Activated CD8-positive, alpha-beta memory T cell treated with anti-CD3 and anti-CD28 coated beads, Interleukin-2, amount 50 U/mL, for 1 hour (primary cell): ENCODE data around the gene TPO.

Experiments
- DNase-seq: peaks from one replicate; pipeline ENCODE4 v3.0.0-alpha.2; 2020; ENCODE audit errors: extremely low read depth

TPO gene

DNA sequence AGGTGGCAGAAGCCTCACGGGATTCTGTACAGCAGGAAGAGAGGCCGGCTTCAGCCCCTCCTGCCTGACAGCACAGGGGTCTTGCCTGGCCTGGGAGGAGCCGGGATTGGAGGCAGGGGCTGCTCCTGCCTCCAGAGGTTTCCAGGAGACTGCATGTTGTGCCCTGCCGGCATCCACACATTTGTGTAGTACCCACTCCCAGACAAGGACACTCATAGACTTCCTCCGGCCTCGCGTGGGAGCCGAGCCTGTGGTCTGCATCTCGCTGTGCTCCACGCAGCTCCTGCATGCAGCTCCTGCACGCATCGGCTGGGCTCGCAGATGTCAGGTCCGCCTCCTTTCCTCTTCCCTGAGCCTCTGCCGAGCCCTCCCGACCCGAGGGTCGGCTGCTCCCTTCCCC is 34.7 kb downstream of the TPO start:
- no peak for DNase-seq

DNA sequence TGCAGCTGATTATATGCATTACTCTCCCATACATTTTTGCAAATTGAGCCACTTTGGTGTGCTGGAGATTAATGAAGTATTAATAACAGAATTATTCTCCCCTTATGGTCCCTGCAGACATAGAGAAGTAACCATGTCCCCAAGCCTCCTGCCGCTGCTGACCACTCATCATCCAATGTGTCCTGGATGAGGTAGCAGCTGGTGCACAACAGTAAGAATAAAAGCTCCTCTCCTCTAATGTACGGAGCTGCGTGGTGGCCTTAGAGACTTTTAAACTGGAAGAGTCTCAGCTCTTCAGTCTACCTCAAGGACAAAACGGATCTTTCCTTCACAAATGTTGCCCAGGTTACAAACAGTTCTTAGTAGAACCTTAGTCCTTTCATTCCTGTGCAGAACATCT is 37.7 kb downstream of the TPO start:
- no peak for DNase-seq

DNA sequence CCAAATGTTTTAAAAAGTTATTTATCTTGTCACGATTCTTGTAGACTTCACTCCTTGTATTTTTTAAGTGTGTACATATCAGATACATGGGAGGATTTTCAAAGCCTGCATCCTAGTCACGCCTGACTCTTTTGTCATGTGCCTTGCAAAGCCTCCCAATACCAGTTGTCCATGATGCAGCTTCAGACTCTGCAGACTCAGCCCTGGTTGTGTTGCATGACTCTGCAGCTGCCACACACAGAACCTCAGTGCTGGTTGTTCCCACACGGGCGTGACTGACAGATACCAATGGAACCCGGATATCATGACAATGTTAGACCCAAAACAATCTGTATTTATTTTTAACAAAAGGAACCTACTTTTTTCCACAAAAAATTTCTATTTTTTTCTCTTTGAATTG is 38.2 kb downstream of the TPO start:
- no peak for DNase-seq

DNA sequence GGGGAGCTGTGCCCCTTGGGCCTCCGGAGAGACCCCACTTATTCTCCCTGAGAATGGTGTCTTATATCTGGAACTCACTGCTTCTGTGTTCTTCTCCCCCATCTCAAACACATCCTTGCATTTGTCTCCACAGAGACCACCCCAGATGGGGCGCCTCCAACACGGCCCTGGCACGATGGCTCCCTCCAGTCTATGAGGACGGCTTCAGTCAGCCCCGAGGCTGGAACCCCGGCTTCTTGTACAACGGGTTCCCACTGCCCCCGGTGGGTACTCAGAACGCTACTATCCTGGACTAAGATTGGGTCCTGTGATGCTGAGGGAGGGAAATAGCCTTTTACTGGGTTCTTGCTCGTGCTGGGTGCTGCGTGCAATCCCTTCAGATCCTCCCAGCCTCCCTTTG is 40.3 kb downstream of the TPO start:
- DNase-seq = no peak

- no peak for DNase-seq
These were observed 41.1 kb downstream of the TPO start for GRCh38 chr2:1454346-1454745.

GRCh38 chr2:1455466-1455865 is 42.2 kb downstream of the TPO start:
- DNase-seq = no peak

- DNase-seq = no peak
These were observed 45.2 kb downstream of the TPO start for GRCh38 chr2:1458432-1458831.

- DNase-seq = no peak
These were observed 46.5 kb downstream of the TPO start for GRCh38 chr2:1459727-1460126.

DNA sequence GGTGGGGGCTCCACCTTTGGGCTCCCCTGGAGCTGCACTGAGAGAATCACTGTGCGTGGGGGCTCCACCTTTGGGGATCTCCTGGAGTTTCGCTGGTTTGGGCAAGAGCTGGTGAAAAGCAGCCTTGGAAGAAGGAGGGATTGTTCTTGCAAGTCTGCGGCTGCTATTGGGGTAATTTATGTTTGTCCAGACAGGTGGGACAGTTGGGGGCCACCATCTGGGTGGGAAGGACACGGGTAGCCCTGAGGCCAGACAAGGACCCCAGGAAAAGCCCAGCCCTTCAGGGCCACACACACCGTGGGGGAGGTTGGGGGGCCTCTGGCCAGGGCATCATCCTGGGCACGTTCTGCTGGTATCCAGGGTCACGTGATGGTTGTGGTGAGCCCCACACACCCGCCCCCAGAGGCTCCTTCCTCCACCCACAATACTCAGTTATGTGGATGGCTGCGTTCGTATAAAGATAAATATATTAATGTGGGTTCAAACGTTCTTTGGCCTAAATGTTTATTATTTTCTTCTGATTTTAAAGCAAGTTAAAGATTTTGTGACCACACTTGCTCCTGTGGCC is 47.7 kb downstream of the TPO start:
- no peak for DNase-seq

GRCh38 chr2:1461507-1462390 is 48.5 kb downstream of the TPO start:
- DNase-seq = no peak

- DNase-seq = no peak
These were observed 49.7 kb downstream of the TPO start for GRCh38 chr2:1462994-1463393.

DNA sequence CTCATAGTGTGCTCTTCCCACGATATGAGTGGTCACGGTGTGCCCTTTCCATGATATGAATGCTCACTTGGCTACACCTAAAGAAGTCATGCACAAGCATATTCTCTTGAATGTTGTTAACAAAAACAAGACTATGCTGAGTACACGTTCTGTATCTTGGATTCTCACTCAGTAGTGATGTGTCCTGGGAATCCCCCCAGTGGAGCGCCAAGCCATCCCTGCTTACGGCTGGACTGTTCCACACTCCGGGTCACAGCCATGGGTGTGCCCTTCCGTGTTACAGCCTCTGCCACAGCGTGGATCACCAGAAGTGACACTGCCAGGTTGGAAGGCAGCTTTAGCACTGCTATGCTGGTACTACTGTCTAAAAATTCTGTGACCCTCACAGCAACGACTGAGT is 59.1 kb downstream of the TPO start:
- no peak for DNase-seq

- DNase-seq = no peak
These were observed 63.4 kb downstream of the TPO start for GRCh38 chr2:1476617-1477195.

GRCh38 chr2:1477196-1478040 is 64.2 kb downstream of the TPO start:
- DNase-seq = no peak

DNA sequence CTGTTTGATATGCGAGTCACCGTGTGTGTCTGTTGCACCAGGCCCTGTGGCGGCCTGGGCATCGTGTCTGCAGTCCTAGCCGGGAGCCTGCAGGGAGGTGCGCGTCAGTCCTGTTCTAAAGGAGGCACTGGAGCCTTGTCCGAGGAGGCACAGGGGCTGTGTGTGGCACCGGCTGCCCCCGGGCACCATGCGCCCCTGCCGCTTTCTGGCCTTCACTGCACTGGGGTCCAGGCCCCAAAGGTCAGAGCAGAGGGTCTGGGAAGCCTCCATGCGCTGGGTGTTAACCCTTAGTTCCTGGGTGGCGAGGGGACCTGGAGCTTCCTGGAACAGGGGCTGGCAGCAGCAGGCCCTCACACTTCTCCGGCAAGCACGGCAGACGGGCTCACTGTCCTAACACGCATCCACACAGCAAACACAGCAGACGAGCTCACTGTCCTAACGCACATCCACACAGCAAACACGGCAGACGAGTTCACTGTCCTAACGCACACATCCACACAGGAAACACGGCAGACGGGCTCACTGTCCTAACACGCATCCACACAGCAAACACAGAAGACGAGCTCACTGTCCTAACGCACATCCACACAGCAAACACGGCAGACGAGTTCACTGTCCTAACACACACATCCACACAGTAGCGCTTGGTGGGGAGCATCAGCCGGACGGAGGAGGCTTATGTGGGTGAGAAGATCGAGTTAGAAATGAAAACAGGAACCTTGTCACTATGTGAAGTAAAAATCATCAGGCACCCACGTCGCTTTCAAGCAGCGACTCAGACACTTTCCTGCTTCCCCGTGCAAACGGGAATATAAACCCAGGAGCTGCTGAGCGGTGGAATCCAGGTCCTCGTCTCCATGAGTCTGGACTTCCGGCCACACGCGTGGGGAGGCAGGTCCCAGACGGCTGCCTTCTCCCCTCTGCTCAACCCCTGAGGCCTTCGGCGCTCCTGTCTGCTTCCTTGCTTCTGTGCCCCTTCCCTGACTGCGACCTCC is 65.3 kb downstream of the TPO start:
- no peak for DNase-seq

- no peak for DNase-seq
These were observed 66.1 kb downstream of the TPO start for GRCh38 chr2:1479346-1479745.

- DNase-seq = no peak
These were observed 67.4 kb downstream of the TPO start for GRCh38 chr2:1480671-1481076.

- DNase-seq = no peak
These were observed 68.4 kb downstream of the TPO start for GRCh38 chr2:1481406-1482252.

DNA sequence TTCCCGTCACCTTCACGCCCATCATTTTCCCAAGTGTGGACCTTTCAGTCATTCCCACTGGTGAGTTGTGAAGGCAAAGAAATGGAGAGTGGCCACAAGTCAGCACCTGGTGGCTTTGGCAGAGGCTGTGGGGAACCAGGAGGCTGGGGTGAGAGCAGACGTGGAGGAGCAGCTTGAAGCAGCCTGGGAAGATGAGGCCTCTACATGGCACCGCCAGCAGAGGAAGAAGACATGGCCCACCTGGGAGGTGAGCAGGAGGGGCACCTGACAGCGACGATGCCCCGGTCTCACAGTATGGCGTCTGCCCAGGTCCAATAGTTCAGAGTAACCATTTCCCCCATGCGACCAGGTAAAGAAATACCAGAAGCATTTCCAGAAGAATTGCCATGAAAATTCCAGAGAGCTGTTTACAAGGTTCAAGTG is 69.0 kb downstream of the TPO start:
- no peak for DNase-seq

- DNase-seq = no peak
These were observed 69.7 kb downstream of the TPO start for GRCh38 chr2:1482981-1483380.
